Neuron (in vitro differentiated cells): ENCODE results near the gene KCTD11.
"Not testable (repeated sequence)": the region's sequence is repeated elsewhere in the genome, so short reads cannot be mapped to it uniquely, and the experiment has no call there.

Source experiments
- H2AFZ ChIP-seq: one replicate; pipeline ENCODE4 v1.6.1; 2013; ENCODE audit warnings: low read depth, mild to moderate bottlenecking, inconsistent platforms, low read length, moderate library complexity
- H3K27me3 ChIP-seq: one replicate; pipeline ENCODE4 v1.6.1; 2013; ENCODE audit warnings: low read length; ENCODE audit not compliant: insufficient read depth
- H3K36me3 ChIP-seq: one replicate; pipeline ENCODE4 v1.6.1; 2013; ENCODE audit warnings: low read length; ENCODE audit not compliant: insufficient read depth
- H3K4me1 ChIP-seq: one replicate; pipeline ENCODE4 v1.6.1; 2013; ENCODE audit warnings: low read length; ENCODE audit not compliant: insufficient read depth
- H3K4me3 ChIP-seq: 2 replicates; pipeline ENCODE4 v1.5.1; 2013; ENCODE audit warnings: mild to moderate bottlenecking, low read length, moderate library complexity
- H3K9me3 ChIP-seq: one replicate; pipeline ENCODE4 v1.6.1; 2013; ENCODE audit warnings: low read length

The KCTD11 gene

GRCh38 chr17:7357381-7357780 is 5.4 kb downstream of the KCTD11 start:
- H3K27me3 ChIP-seq: no peaks in the 10 kb centered on the region
- no peak overlapping the region for H2AFZ ChIP-seq
- peaks cover 40% of the 10 kb centered on the region for H3K4me1 ChIP-seq
- no peaks in the 10 kb centered on the region for H3K36me3 ChIP-seq
- no peak overlapping the region for H3K4me3 ChIP-seq
- no peaks in the 10 kb centered on the region for H3K9me3 ChIP-seq

GRCh38 chr17:7361906-7362305 is 9.9 kb downstream of the KCTD11 start:
- Histone ChIP-seq H3K9me3 (no peaks in the 10 kb centered on the region), H3K4me1 (no peaks in the 10 kb centered on the region), H2AFZ (no peak overlapping the region), H3K27me3 (no peaks in the 10 kb centered on the region), H3K4me3 (no peak overlapping the region), H3K36me3 (no peaks in the 10 kb centered on the region)

GRCh38 chr17:7363311-7363710 is 11.3 kb downstream of the KCTD11 start:
- Histone ChIP-seq H3K36me3 (no peaks in the 10 kb centered on the region), H3K4me1 (peaks cover 6% of the 10 kb centered on the region), H3K4me3 (no peak overlapping the region), H3K27me3 (no peaks in the 10 kb centered on the region), H3K9me3 (no peaks in the 10 kb centered on the region), H2AFZ (no peak overlapping the region)

- H3K36me3 ChIP-seq, H2AFZ ChIP-seq, H3K9me3 ChIP-seq, H3K4me3 ChIP-seq, H3K27me3 ChIP-seq, H3K4me1 ChIP-seq: not testable (repeated sequence)
Observed at GRCh38 chr17:7365963-7366362, 14.0 kb downstream of the KCTD11 start.

- Histone ChIP-seq H3K36me3 (no peaks in the 10 kb centered on the region), H3K4me1 (peaks cover 6% of the 10 kb centered on the region), H3K27me3 (no peaks in the 10 kb centered on the region), H3K9me3 (no peaks in the 10 kb centered on the region), H3K4me3 (no peak overlapping the region), H2AFZ (no peak overlapping the region)
Observed at GRCh38 chr17:7367083-7367482, 15.1 kb downstream of the KCTD11 start.

GRCh38 chr17:7367918-7368598 is 16.1 kb downstream of the KCTD11 start:
- Histone ChIP-seq H3K27me3 (no peaks in the 10 kb centered on the region), H3K4me3 (no peak overlapping the region), H3K36me3 (no peaks in the 10 kb centered on the region), H3K9me3 (no peaks in the 10 kb centered on the region), H3K4me1 (peaks cover 6% of the 10 kb centered on the region), H2AFZ (no peak overlapping the region)

GRCh38 chr17:7368599-7368994 is 16.6 kb downstream of the KCTD11 start:
- not testable (repeated sequence) for H3K36me3 ChIP-seq, H3K9me3 ChIP-seq, H2AFZ ChIP-seq, H3K27me3 ChIP-seq, H3K4me1 ChIP-seq, H3K4me3 ChIP-seq

- Histone ChIP-seq H3K9me3 (no peaks in the 10 kb centered on the region), H2AFZ (no peak overlapping the region), H3K27me3 (no peaks in the 10 kb centered on the region), H3K36me3 (no peaks in the 10 kb centered on the region), H3K4me3 (no peak overlapping the region), H3K4me1 (peaks cover 6% of the 10 kb centered on the region)
Observed at GRCh38 chr17:7369825-7370224, 17.9 kb downstream of the KCTD11 start.

GRCh38 chr17:7370853-7371252 is 18.9 kb downstream of the KCTD11 start:
- H3K4me1 ChIP-seq: peaks cover 6% of the 10 kb centered on the region
- H3K27me3 ChIP-seq: no peaks in the 10 kb centered on the region

GRCh38 chr17:7374353-7374752 is 22.4 kb downstream of the KCTD11 start:
- H3K27me3 ChIP-seq: peaks cover 3% of the 10 kb centered on the region
- no peaks in the 10 kb centered on the region for H3K36me3 ChIP-seq
- H2AFZ ChIP-seq: no peak overlapping the region
- H3K4me3 ChIP-seq: no peak overlapping the region
- H3K9me3 ChIP-seq: peaks cover 4% of the 10 kb centered on the region
- no peaks in the 10 kb centered on the region for H3K4me1 ChIP-seq

More at GRCh38 chr17:7370853-7371252, 18.9 kb downstream of the KCTD11 start:
- H3K36me3 ChIP-seq: no peaks in the 10 kb centered on the region
- no peaks in the 10 kb centered on the region for H3K9me3 ChIP-seq
- no peak overlapping the region for H2AFZ ChIP-seq
- H3K4me3 ChIP-seq: no peak overlapping the region

GRCh38 chr17:7379134-7379533 is 27.2 kb downstream of the KCTD11 start:
- peaks cover 21% of the 10 kb centered on the region for H3K9me3 ChIP-seq
- no peaks in the 10 kb centered on the region for H3K36me3 ChIP-seq
- no peak overlapping the region for H2AFZ ChIP-seq
- peaks cover 46% of the 10 kb centered on the region for H3K27me3 ChIP-seq
- H3K4me3 ChIP-seq: no peak overlapping the region
- H3K4me1 ChIP-seq: no peaks in the 10 kb centered on the region

GRCh38 chr17:7380321-7380720 is 28.4 kb downstream of the KCTD11 start:
- no peaks in the 10 kb centered on the region for H3K36me3 ChIP-seq
- H3K4me1 ChIP-seq: no peaks in the 10 kb centered on the region
- H3K27me3 ChIP-seq: peaks cover 50% of the 10 kb centered on the region
- H2AFZ ChIP-seq: no peak overlapping the region
- peaks cover 21% of the 10 kb centered on the region for H3K9me3 ChIP-seq
- H3K4me3 ChIP-seq: no peak overlapping the region

- no peaks in the 10 kb centered on the region for H3K36me3 ChIP-seq
Observed at GRCh38 chr17:7380855-7381683, 29.1 kb downstream of the KCTD11 start, which contains the start of gene TNK1. TSS of gene TNK1 (plus strand) at chr17:7381089. CDS start at chr17:7382927, 1,838 bp downstream.

More at GRCh38 chr17:7380855-7381683, 29.1 kb downstream of the KCTD11 start, which contains the start of gene TNK1:
- H3K9me3 ChIP-seq: peaks cover 21% of the 10 kb centered on the region
- no peaks in the 10 kb centered on the region for H3K4me1 ChIP-seq
- no peak within 1 kb of the TSS for H2AFZ ChIP-seq
- peaks cover 50% of the 10 kb centered on the region for H3K27me3 ChIP-seq
- no peak within 1 kb of the TSS for H3K4me3 ChIP-seq
